GM12892 (cell line): Measurements from ENCODE around the gene NUDT14.

Experiments used
- POLR2A ChIP-seq: IDR thresholded peaks from 2 replicates; pipeline ENCODE4 v1.6.1; 2011; ENCODE audit warnings: low read depth, low read length, control low read depth
- POLR2AphosphoS5 ChIP-seq: IDR thresholded peaks from 2 replicates; pipeline ENCODE4 v1.6.1; 2011; ENCODE audit warnings: low read depth, low read length, control low read depth
- TAF1 ChIP-seq: IDR thresholded peaks from 2 replicates; pipeline ENCODE4 v1.6.1; 2011; ENCODE audit warnings: low read depth, mild to moderate bottlenecking, control low read depth, low read length, borderline replicate concordance

GRCh38 chr14:105153739-105154475 lies 27.2 kb downstream of the NUDT14 start:
- TF ChIP-seq POLR2A (no peak), POLR2AphosphoS5 (no peak), TAF1 (no peak)
